ENCODE results near the gene ANKIB1.
"Not testable (repeated sequence)": the region's sequence is repeated elsewhere in the genome, so short reads cannot be mapped to it uniquely, and the experiment has no call there.

The ANKIB1 gene

GRCh38 chr7:92244808-92245486, 827 bp upstream of the ANKIB1 start:
- Histone ChIP-seq H3K4me3 (ENCODE audit: low read length in 2 of 2) (peak overlapping the region; percentile 87 to 98), H3K9ac (ENCODE audit: low read depth in 1 of 2, low read length in 2 of 2) (peak overlapping the region; percentile 87 to 90), H3K27me3 (ENCODE audit: control insufficient read depth in 2 of 2, insufficient read depth in 2 of 2, low read length in 2 of 2) (no peaks in the 10 kb centered on the region), H3K27ac (ENCODE audit: low read depth in 2 of 2, low read length in 2 of 2) (peak overlapping the region; percentile 91 to 92), H3K4me1 (ENCODE audit: control insufficient read depth in 2 of 2, insufficient read depth in 2 of 2, low read length in 2 of 2) (peaks cover 15 to 23% of the 10 kb centered on the region in 2 donors), H3K36me3 (ENCODE audit: control insufficient read depth in 2 of 2, insufficient read depth in 2 of 2, low read length in 2 of 2) (peaks cover 3 to 14% of the 10 kb centered on the region in 2 donors), H3K9me3 (ENCODE audit: control insufficient read depth in 2 of 2, low read length in 2 of 2) (no peaks in the 10 kb centered on the region)

GRCh38 chr7:92246360-92247101, 757 bp downstream of the ANKIB1 start:
- Histone ChIP-seq H3K36me3 (ENCODE audit: control insufficient read depth in 2 of 2, insufficient read depth in 2 of 2, low read length in 2 of 2) (peaks cover 0 to 7% of the 10 kb centered on the region in 2 donors), H3K4me1 (ENCODE audit: control insufficient read depth in 2 of 2, insufficient read depth in 2 of 2, low read length in 2 of 2) (peaks cover 15 to 23% of the 10 kb centered on the region in 2 donors), H3K9me3 (ENCODE audit: control insufficient read depth in 2 of 2, low read length in 2 of 2) (no peaks in the 10 kb centered on the region), H3K27ac (ENCODE audit: low read depth in 2 of 2, low read length in 2 of 2) (peak overlapping the region; percentile 91 to 92), H3K9ac (ENCODE audit: low read depth in 1 of 2, low read length in 2 of 2) (peak overlapping the region; percentile 90 to 95), H3K4me3 (ENCODE audit: low read length in 2 of 2) (peak overlapping the region; percentile 87 to 98), H3K27me3 (ENCODE audit: control insufficient read depth in 2 of 2, insufficient read depth in 2 of 2, low read length in 2 of 2) (no peaks in the 10 kb centered on the region)

- Histone ChIP-seq H3K27ac (ENCODE audit: low read depth in 2 of 2, low read length in 2 of 2) (no peak overlapping the region), H3K36me3 (ENCODE audit: control insufficient read depth in 2 of 2, insufficient read depth in 2 of 2, low read length in 2 of 2) (peaks cover 0 to 9% of the 10 kb centered on the region in 2 donors), H3K4me3 (ENCODE audit: low read length in 2 of 2) (no peak overlapping the region), H3K4me1 (ENCODE audit: control insufficient read depth in 2 of 2, insufficient read depth in 2 of 2, low read length in 2 of 2) (peaks cover 6 to 13% of the 10 kb centered on the region in 2 donors), H3K27me3 (ENCODE audit: control insufficient read depth in 2 of 2, insufficient read depth in 2 of 2, low read length in 2 of 2) (no peaks in the 10 kb centered on the region), H3K9me3 (ENCODE audit: control insufficient read depth in 2 of 2, low read length in 2 of 2) (no peaks in the 10 kb centered on the region), H3K9ac (ENCODE audit: low read depth in 1 of 2, low read length in 2 of 2) (no peak overlapping the region)
Observed at GRCh38 chr7:92250603-92251002, 4.8 kb downstream of the ANKIB1 start.

GRCh38 chr7:92251181-92251580, 5.4 kb downstream of the ANKIB1 start:
- Histone ChIP-seq H3K4me3 (ENCODE audit: low read length in 2 of 2) (no peak overlapping the region), H3K36me3 (ENCODE audit: control insufficient read depth in 2 of 2, insufficient read depth in 2 of 2, low read length in 2 of 2) (peaks cover 0 to 9% of the 10 kb centered on the region in 2 donors), H3K9me3 (ENCODE audit: control insufficient read depth in 2 of 2, low read length in 2 of 2) (no peaks in the 10 kb centered on the region), H3K4me1 (ENCODE audit: control insufficient read depth in 2 of 2, insufficient read depth in 2 of 2, low read length in 2 of 2) (peaks cover 6 to 13% of the 10 kb centered on the region in 2 donors), H3K27ac (ENCODE audit: low read depth in 2 of 2, low read length in 2 of 2) (no peak overlapping the region), H3K27me3 (ENCODE audit: control insufficient read depth in 2 of 2, insufficient read depth in 2 of 2, low read length in 2 of 2) (no peaks in the 10 kb centered on the region), H3K9ac (ENCODE audit: low read depth in 1 of 2, low read length in 2 of 2) (no peak overlapping the region)

- Histone ChIP-seq H3K4me1 (ENCODE audit: control insufficient read depth in 2 of 2, insufficient read depth in 2 of 2, low read length in 2 of 2) (no peaks in the 10 kb centered on the region), H3K36me3 (ENCODE audit: control insufficient read depth in 2 of 2, insufficient read depth in 2 of 2, low read length in 2 of 2) (peaks cover 0 to 9% of the 10 kb centered on the region in 2 donors), H3K27me3 (ENCODE audit: control insufficient read depth in 2 of 2, insufficient read depth in 2 of 2, low read length in 2 of 2) (no peaks in the 10 kb centered on the region), H3K9ac (ENCODE audit: low read depth in 1 of 2, low read length in 2 of 2) (no peak overlapping the region), H3K9me3 (ENCODE audit: control insufficient read depth in 2 of 2, low read length in 2 of 2) (no peaks in the 10 kb centered on the region), H3K27ac (ENCODE audit: low read depth in 2 of 2, low read length in 2 of 2) (no peak overlapping the region), H3K4me3 (ENCODE audit: low read length in 2 of 2) (no peak overlapping the region)
Observed at GRCh38 chr7:92253251-92253650, 7.5 kb downstream of the ANKIB1 start.

- not testable (repeated sequence) for H3K4me3 ChIP-seq (ENCODE audit: low read length in 2 of 2); H3K9me3 ChIP-seq (ENCODE audit: control insufficient read depth in 2 of 2, low read length in 2 of 2); H3K36me3 ChIP-seq (ENCODE audit: control insufficient read depth in 2 of 2, insufficient read depth in 2 of 2, low read length in 2 of 2); H3K27me3 ChIP-seq (ENCODE audit: control insufficient read depth in 2 of 2, insufficient read depth in 2 of 2, low read length in 2 of 2); H3K27ac ChIP-seq (ENCODE audit: low read depth in 2 of 2, low read length in 2 of 2); H3K9ac ChIP-seq (ENCODE audit: low read depth in 1 of 2, low read length in 2 of 2); H3K4me1 ChIP-seq (ENCODE audit: control insufficient read depth in 2 of 2, insufficient read depth in 2 of 2, low read length in 2 of 2)
Observed at GRCh38 chr7:92254800-92255199, 9.0 kb downstream of the ANKIB1 start.

- Histone ChIP-seq H3K4me1 (ENCODE audit: control insufficient read depth in 2 of 2, insufficient read depth in 2 of 2, low read length in 2 of 2) (no peaks in the 10 kb centered on the region), H3K9me3 (ENCODE audit: control insufficient read depth in 2 of 2, low read length in 2 of 2) (no peaks in the 10 kb centered on the region), H3K4me3 (ENCODE audit: low read length in 2 of 2) (no peak overlapping the region), H3K27me3 (ENCODE audit: control insufficient read depth in 2 of 2, insufficient read depth in 2 of 2, low read length in 2 of 2) (no peaks in the 10 kb centered on the region), H3K27ac (ENCODE audit: low read depth in 2 of 2, low read length in 2 of 2) (no peak overlapping the region), H3K9ac (ENCODE audit: low read depth in 1 of 2, low read length in 2 of 2) (no peak overlapping the region), H3K36me3 (ENCODE audit: control insufficient read depth in 2 of 2, insufficient read depth in 2 of 2, low read length in 2 of 2) (peaks cover 0 to 9% of the 10 kb centered on the region in 2 donors)
Observed at GRCh38 chr7:92255308-92255707, 9.5 kb downstream of the ANKIB1 start.

GRCh38 chr7:92259062-92259461, 13.3 kb downstream of the ANKIB1 start:
- no peaks in the 10 kb centered on the region for H3K27me3 ChIP-seq (ENCODE audit: control insufficient read depth in 2 of 2, insufficient read depth in 2 of 2, low read length in 2 of 2)
- no peak overlapping the region for H3K9ac ChIP-seq (ENCODE audit: low read depth in 1 of 2, low read length in 2 of 2)
- H3K4me1 ChIP-seq (ENCODE audit: control insufficient read depth in 2 of 2, insufficient read depth in 2 of 2, low read length in 2 of 2): no peaks in the 10 kb centered on the region
- no peaks in the 10 kb centered on the region for H3K9me3 ChIP-seq (ENCODE audit: control insufficient read depth in 2 of 2, low read length in 2 of 2)
- no peak overlapping the region for H3K4me3 ChIP-seq (ENCODE audit: low read length in 2 of 2)
- H3K27ac ChIP-seq (ENCODE audit: low read depth in 2 of 2, low read length in 2 of 2): no peak overlapping the region
- H3K36me3 ChIP-seq (ENCODE audit: control insufficient read depth in 2 of 2, insufficient read depth in 2 of 2, low read length in 2 of 2): no peaks in the 10 kb centered on the region

GRCh38 chr7:92259610-92260247, 14.0 kb downstream of the ANKIB1 start:
- no peaks in the 10 kb centered on the region for H3K36me3 ChIP-seq (ENCODE audit: control insufficient read depth in 2 of 2, insufficient read depth in 2 of 2, low read length in 2 of 2)
- H3K4me3 ChIP-seq (ENCODE audit: low read length in 2 of 2): no peak overlapping the region
- no peaks in the 10 kb centered on the region for H3K27me3 ChIP-seq (ENCODE audit: control insufficient read depth in 2 of 2, insufficient read depth in 2 of 2, low read length in 2 of 2)
- H3K27ac ChIP-seq (ENCODE audit: low read depth in 2 of 2, low read length in 2 of 2): no peak overlapping the region
- H3K9me3 ChIP-seq (ENCODE audit: control insufficient read depth in 2 of 2, low read length in 2 of 2): no peaks in the 10 kb centered on the region
- H3K9ac ChIP-seq (ENCODE audit: low read depth in 1 of 2, low read length in 2 of 2): no peak overlapping the region
- H3K4me1 ChIP-seq (ENCODE audit: control insufficient read depth in 2 of 2, insufficient read depth in 2 of 2, low read length in 2 of 2): no peaks in the 10 kb centered on the region

GRCh38 chr7:92260248-92260781, 14.5 kb downstream of the ANKIB1 start:
- H3K9me3 ChIP-seq (ENCODE audit: control insufficient read depth in 2 of 2, low read length in 2 of 2): no peaks in the 10 kb centered on the region
- no peak overlapping the region for H3K27ac ChIP-seq (ENCODE audit: low read depth in 2 of 2, low read length in 2 of 2)
- H3K27me3 ChIP-seq (ENCODE audit: control insufficient read depth in 2 of 2, insufficient read depth in 2 of 2, low read length in 2 of 2): no peaks in the 10 kb centered on the region
- no peaks in the 10 kb centered on the region for H3K4me1 ChIP-seq (ENCODE audit: control insufficient read depth in 2 of 2, insufficient read depth in 2 of 2, low read length in 2 of 2)
- H3K4me3 ChIP-seq (ENCODE audit: low read length in 2 of 2): no peak overlapping the region
- no peaks in the 10 kb centered on the region for H3K36me3 ChIP-seq (ENCODE audit: control insufficient read depth in 2 of 2, insufficient read depth in 2 of 2, low read length in 2 of 2)
- no peak overlapping the region for H3K9ac ChIP-seq (ENCODE audit: low read depth in 1 of 2, low read length in 2 of 2)

Measured in mucosa of rectum (tissue), 2 donors.